HG02610 (cell line): ENCODE measurements around the gene CSF3.
A peak's percentile ranks its signal among the peaks of the same experiment; 100 is the strongest.

ENCODE experiments used
- ATAC-seq: cut with Tn5 transposase; IDR thresholded peaks from one replicate; pipeline ENCODE4 v1.9.1; 2021; ENCODE audit warnings: mild to moderate bottlenecking, moderate library complexity; ENCODE audit not compliant: unreplicated experiment

The CSF3 gene, protein sequence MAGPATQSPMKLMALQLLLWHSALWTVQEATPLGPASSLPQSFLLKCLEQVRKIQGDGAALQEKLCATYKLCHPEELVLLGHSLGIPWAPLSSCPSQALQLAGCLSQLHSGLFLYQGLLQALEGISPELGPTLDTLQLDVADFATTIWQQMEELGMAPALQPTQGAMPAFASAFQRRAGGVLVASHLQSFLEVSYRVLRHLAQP

GRCh38 chr17:40015005-40015997 is at the start of gene CSF3:
TSS of gene CSF3 (plus strand) at chr17:40015440. CDS start at chr17:40015475, 35 bp downstream.
- ATAC-seq, result no peak

DNA sequence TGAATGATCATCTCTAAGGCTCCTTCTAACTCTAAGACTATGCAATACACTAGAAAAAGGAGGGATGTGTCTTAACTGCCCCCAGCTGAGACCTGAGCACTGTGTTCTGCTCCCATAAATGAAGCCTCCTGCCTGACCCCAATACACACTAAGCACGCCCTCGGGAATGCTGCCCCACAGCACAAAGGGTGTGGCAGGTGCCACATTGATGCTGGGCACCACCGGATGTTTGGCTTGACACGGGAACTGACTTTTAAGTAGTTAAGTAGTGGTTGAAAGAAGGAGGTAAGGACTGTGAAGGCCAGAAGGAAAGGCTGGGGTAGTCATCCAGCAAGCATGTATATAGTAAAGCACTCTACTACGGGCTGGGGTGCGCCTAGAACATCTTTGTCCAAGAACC is 48.5 kb upstream of the CSF3 start:
- ATAC-seq, result no peak

GRCh38 chr17:39968761-39969160 is 46.5 kb upstream of the CSF3 start:
- ATAC-seq, result no peak

- ATAC-seq, result no peak
These were observed 45.9 kb upstream of the CSF3 start for GRCh38 chr17:39969375-39969774.

- ATAC-seq, result no peak
These were observed 45.0 kb upstream of the CSF3 start for GRCh38 chr17:39970157-39970692.

DNA sequence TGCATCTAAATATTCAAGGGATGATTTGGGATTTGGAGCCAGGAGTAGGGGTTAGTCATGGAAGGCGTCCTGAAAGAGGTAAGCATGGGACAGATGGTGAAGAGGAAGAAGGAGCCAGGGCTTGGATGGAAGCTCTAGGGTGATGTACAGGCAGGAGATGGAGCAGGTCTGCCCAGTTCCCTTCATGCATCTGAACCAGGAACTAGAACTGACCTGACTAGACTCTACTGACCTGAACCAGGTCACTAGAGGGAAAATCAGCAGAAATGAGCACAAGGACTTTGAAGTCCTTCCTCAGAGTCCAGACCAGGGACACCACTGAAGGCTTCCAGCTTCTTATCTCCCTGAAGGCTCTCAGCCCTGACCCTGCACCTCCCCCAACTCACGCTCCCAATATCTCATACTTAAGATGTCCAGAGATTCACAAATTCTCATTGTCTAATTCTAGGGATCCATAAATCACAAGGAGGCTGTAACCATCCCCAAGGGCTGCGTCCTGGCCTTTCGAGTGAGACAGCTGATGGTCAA is 44.1 kb upstream of the CSF3 start:
- ATAC-seq, result no peak

- no peak for ATAC-seq
These were observed 43.0 kb upstream of the CSF3 start for GRCh38 chr17:39972271-39972670.

DNA sequence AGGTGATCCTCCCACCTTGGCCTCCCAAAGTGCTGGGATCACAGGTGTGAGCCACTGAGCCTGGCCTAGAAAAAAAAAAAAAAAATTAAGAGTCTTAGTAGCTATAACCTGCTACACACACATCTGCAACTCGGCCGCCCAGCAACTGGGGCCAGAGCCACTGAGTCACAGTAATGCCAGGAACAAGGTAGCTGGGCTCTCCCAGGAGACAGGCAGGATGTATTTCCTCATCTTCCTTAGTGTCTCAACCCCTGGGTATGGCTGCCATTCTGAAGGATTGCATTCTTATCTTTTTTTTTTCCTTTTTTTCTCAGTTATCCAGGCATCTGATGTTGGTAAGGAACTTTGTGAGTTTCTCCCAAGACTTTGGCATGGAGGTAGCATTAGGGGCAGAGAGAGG is 41.7 kb upstream of the CSF3 start:
- no peak for ATAC-seq

DNA sequence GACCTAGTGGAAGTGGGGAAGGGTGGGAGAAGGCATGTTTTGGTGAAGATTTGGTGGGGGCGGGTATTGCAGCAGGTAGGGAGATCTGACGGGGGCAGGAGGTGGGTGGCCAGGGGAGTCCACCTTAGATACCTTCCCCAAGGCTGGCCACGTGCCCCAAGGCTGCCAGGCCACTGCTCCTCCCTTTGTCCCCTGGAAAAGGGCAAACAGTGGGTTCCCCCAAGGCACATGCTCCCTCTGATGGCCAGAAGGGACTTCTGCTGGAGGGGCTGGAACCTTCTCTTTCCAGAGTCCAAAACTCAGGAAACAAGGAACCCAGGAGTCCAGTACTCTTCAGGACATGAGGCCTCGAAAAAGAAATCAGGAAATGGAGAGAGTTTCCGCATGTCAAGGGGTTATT is 40.8 kb upstream of the CSF3 start:
- ATAC-seq, result no peak

DNA sequence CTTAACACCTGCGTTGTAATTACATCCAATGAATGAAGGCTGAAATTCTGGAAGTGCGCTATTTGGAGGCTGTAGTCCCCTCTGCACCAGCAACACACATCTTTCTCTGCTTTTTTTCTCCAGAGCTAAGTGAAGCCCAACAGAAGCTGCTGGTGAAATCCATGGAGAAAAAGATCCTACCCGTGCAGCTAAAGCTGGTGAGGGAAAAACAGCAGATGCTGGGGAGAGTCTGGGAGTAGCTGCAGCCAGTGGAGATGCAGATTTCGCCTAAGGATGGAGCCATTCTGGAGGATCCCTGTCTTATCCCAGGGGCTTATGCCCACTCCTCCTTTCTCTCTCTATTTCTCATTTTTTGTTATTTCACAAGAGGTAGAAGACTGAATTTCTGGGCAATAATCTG is 39.4 kb upstream of the CSF3 start:
- no peak for ATAC-seq

- no peak for ATAC-seq
These were observed 36.1 kb upstream of the CSF3 start for GRCh38 chr17:39979016-39979670.

DNA sequence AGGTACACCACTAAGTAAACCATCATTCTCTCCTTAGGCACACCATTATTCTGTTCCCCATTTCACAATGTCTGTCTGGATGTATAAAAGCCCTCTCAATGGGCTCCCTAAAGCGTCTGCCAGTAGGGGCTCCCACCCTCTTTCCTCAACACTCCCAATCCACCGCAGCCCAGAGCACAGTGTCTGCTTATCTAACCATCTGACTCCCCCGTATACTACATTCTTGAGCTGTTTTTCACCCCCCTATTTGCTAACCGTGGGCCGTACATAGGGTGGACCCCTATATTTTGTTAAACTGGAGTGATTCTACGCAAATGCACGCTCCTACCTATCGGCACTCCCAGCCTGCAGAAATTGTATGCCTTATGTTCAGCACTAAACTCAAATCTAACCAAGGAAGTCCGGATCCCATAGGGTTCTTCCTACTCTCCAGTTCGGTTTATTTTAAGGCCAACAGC is 35.3 kb upstream of the CSF3 start:
- peak; percentile 9 for ATAC-seq

DNA sequence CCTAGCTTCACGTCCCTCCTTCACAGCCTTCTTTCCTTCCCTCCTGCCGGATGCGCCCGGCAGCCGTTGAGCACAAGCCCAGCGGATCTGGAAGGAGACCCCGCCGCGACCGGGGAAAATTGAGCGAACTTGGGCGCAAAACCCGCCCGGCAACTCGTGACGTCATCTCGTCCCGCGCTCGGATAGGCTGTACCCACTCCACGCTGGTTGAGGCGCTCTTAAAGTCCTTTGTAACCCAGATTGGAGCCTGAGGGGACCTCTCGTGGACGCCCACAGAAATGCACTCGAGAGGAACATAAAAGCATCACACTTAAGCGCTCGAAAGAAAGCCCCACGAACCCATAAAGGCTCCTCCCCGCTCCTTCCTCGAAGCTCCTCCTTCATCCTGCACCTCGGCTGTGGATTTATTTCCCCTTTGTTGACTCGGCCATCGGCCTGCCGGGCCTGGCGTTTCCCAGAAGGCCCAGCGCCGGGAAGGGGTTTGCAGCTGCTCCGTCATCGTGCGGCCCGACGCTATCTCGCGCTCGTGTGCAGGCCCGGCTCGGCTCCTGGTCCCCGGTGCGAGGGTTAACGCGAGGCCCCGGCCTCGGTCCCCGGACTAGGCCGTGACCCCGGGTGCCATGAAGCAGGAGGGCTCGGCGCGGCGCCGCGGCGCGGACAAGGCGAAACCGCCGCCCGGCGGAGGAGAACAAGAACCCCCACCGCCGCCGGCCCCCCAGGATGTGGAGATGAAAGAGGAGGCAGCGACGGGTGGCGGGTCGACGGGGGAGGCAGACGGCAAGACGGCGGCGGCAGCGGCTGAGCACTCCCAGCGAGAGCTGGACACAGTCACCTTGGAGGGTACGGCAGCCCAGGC is 34.7 kb upstream of the CSF3 start, which contains the start of gene PSMD3:
Gene PSMD3 (plus strand): TSS at position 457 of the 856 bp plus-strand sequence. CDS start 164 bp downstream, at position 621.
- peak; percentile 92 for ATAC-seq

- no peak for ATAC-seq
These were observed 34.0 kb upstream of the CSF3 start for GRCh38 chr17:39981207-39981741.

GRCh38 chr17:39981766-39982375 is 33.4 kb upstream of the CSF3 start:
- ATAC-seq, result no peak

- ATAC-seq, result no peak
These were observed 26.9 kb upstream of the CSF3 start for GRCh38 chr17:39988206-39988810.

DNA sequence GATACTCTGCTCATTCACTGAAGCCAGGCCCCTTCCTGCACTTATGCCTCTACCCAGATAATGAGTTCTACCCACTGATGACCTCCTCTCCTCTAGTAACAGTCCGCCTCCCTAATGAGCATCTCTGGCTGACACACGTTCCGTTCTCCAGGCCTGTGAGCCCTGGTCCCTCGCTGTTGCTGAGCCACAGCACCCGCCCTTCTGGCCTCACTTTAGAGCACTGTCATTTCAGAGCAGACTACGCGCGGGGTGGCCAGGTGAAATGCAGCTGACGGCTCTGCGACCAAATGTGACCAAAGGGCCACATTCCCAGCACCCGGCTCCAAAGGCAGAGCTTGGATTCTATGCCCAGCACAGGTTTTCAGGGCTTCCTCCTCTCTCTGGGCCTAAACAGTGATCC is 20.8 kb upstream of the CSF3 start:
- ATAC-seq, result no peak

GRCh38 chr17:39995438-39995837 is 19.8 kb upstream of the CSF3 start:
- no peak for ATAC-seq

DNA sequence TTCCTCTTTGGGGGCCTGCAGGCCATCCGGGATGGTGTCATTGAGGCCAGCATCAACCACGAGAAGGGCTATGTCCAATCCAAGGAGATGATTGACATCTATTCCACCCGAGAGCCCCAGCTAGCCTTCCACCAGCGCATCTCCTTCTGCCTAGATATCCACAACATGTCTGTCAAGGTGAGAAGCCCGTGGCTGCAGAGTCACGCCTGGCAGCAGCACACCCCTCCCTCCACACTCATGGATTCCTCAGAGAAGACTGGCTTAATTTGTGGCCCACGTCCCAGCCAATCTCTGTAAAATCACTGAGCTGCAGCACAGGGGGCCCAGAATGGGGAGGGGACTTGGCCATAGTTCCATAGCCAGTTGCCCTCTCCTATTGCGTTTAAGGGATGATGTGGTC is 19.1 kb upstream of the CSF3 start:
- no peak for ATAC-seq
